PFSK-1 (cell line): ENCODE results near the gene NFIX.

Experiments used
- FOXP2 ChIP-seq: optimal IDR thresholded peaks from 2 replicates; pipeline ENCODE3; 2011; ENCODE audit warnings: borderline replicate concordance, control low read depth, inconsistent platforms; ENCODE audit not compliant: insufficient read depth; ENCODE audit errors: extremely low read length, extremely low read depth
- POLR2AphosphoS5 ChIP-seq: IDR thresholded peaks from 2 replicates; pipeline ENCODE4 v1.6.1; 2012; ENCODE audit warnings: low read depth, mild to moderate bottlenecking, control low read depth, low read length, moderate library complexity
- SIN3A ChIP-seq: IDR thresholded peaks from 2 replicates; pipeline ENCODE4 v1.6.1; 2012; ENCODE audit warnings: mild to moderate bottlenecking, low read length, moderate library complexity, borderline replicate concordance; ENCODE audit not compliant: insufficient read depth
- TAF1 ChIP-seq: IDR thresholded peaks from 2 replicates; pipeline ENCODE4 v1.6.1; 2012; ENCODE audit warnings: low read length, control low read depth, borderline replicate concordance; ENCODE audit not compliant: insufficient read depth
- TF ChIP-seq, protein P1 (sequence below), 2 experiments: IDR thresholded peaks; 2 replicates each; pipeline versions ENCODE4 v1.6.1 to v1.8.0; 2011 to 2012; ENCODE audit warnings: low read depth in 2 of 2, low read length in 2 of 2, control low read depth in 1 of 2, inconsistent platforms in 1 of 2, mild to moderate bottlenecking in 1 of 2, moderate library complexity in 1 of 2; ENCODE audit not compliant: insufficient read depth in 1 of 2

- TF ChIP-seq SIN3A: no peak
- TF ChIP-seq TAF1: no peak
- TF ChIP-seq, protein P1, sequence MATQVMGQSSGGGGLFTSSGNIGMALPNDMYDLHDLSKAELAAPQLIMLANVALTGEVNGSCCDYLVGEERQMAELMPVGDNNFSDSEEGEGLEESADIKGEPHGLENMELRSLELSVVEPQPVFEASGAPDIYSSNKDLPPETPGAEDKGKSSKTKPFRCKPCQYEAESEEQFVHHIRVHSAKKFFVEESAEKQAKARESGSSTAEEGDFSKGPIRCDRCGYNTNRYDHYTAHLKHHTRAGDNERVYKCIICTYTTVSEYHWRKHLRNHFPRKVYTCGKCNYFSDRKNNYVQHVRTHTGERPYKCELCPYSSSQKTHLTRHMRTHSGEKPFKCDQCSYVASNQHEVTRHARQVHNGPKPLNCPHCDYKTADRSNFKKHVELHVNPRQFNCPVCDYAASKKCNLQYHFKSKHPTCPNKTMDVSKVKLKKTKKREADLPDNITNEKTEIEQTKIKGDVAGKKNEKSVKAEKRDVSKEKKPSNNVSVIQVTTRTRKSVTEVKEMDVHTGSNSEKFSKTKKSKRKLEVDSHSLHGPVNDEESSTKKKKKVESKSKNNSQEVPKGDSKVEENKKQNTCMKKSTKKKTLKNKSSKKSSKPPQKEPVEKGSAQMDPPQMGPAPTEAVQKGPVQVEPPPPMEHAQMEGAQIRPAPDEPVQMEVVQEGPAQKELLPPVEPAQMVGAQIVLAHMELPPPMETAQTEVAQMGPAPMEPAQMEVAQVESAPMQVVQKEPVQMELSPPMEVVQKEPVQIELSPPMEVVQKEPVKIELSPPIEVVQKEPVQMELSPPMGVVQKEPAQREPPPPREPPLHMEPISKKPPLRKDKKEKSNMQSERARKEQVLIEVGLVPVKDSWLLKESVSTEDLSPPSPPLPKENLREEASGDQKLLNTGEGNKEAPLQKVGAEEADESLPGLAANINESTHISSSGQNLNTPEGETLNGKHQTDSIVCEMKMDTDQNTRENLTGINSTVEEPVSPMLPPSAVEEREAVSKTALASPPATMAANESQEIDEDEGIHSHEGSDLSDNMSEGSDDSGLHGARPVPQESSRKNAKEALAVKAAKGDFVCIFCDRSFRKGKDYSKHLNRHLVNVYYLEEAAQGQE (IDR thresholded peaks at IDR 0.05; ENCODE audit: insufficient read depth in 1 of 2, low read depth in 2 of 2, low read length in 2 of 2): no peak
- no peak for TF ChIP-seq POLR2AphosphoS5
- TF ChIP-seq FOXP2: no peak
These were observed 62.5 kb downstream of the NFIX start for GRCh38 chr19:13057744-13058143.
